NT2/D1 (cell line): ENCODE data around the gene SDK2.

Source experiments
- DNase-seq: peaks from one replicate; pipeline ENCODE4 v3.0.0-alpha.2; 2011; ENCODE audit warnings: low read depth, low spot score
- H3K27me3 ChIP-seq: 2 replicates; pipeline ENCODE4 v1.6.0; 2011; ENCODE audit warnings: mild to moderate bottlenecking; ENCODE audit not compliant: insufficient read length, insufficient read depth
- H3K36me3 ChIP-seq: 2 replicates; pipeline ENCODE4 v1.6.1; 2011; ENCODE audit warnings: mild to moderate bottlenecking, low read length, mixed read lengths; ENCODE audit not compliant: insufficient read depth, insufficient read length
- H3K4me1 ChIP-seq: 2 replicates; pipeline ENCODE4 v1.5.1; 2011; ENCODE audit not compliant: insufficient read depth, insufficient read length
- H3K4me3 ChIP-seq: 2 replicates; pipeline ENCODE4 v1.5.1; 2011; ENCODE audit warnings: low read depth; ENCODE audit not compliant: insufficient read length
- H3K9ac ChIP-seq: 2 replicates; pipeline ENCODE4 v1.6.0; 2011; ENCODE audit warnings: low read depth; ENCODE audit not compliant: insufficient read length
- H3K9me3 ChIP-seq: 2 replicates; pipeline ENCODE4 v1.5.1; 2011; ENCODE audit warnings: mild to moderate bottlenecking, low read length; ENCODE audit not compliant: insufficient read depth
- SUZ12 ChIP-seq: IDR thresholded peaks from 2 replicates; pipeline ENCODE4 v1.6.1; 2011; ENCODE audit not compliant: insufficient read length, insufficient read depth; ENCODE audit errors: extremely low read depth
- YY1 ChIP-seq: IDR thresholded peaks from 2 replicates; pipeline ENCODE4 v1.6.1; 2011; ENCODE audit not compliant: insufficient read length, insufficient read depth
- ZNF274 ChIP-seq: IDR thresholded peaks from 2 replicates; pipeline ENCODE4 v1.6.1; 2011; ENCODE audit warnings: mild to moderate bottlenecking, low read depth, low read length

SDK2 gene

GRCh38 chr17:73384926-73385325 is 259.3 kb downstream of the SDK2 start:
- Histone ChIP-seq H3K9me3 (no peaks in the 10 kb centered on the region), H3K27me3 (peaks cover 2% of the 10 kb centered on the region), H3K9ac (no peak overlapping the region), H3K4me1 (peaks cover 22% of the 10 kb centered on the region), H3K4me3 (no peak overlapping the region), H3K36me3 (peaks cover 36% of the 10 kb centered on the region)
- no peak for DNase-seq
- TF ChIP-seq SUZ12 (no peak), ZNF274 (no peak), YY1 (no peak)

GRCh38 chr17:73380439-73381106 is 263.7 kb downstream of the SDK2 start:
- TF ChIP-seq SUZ12 (no peak), YY1 (no peak), ZNF274 (no peak)
- Histone ChIP-seq H3K4me3 (no peak overlapping the region), H3K4me1 (peaks cover 15% of the 10 kb centered on the region), H3K27me3 (no peaks in the 10 kb centered on the region), H3K9me3 (no peaks in the 10 kb centered on the region), H3K36me3 (peaks cover 37% of the 10 kb centered on the region), H3K9ac (no peak overlapping the region)
- DNase-seq: no peak

GRCh38 chr17:73379826-73380225 is 264.4 kb downstream of the SDK2 start:
- H3K9me3 ChIP-seq: no peaks in the 10 kb centered on the region
- peaks cover 29% of the 10 kb centered on the region for H3K36me3 ChIP-seq
- H3K9ac ChIP-seq: no peak overlapping the region
- no peak for TF ChIP-seq SUZ12
- no peak for TF ChIP-seq YY1
- no peak for TF ChIP-seq ZNF274
- no peaks in the 10 kb centered on the region for H3K27me3 ChIP-seq
- DNase-seq: no peak
- peaks cover 15% of the 10 kb centered on the region for H3K4me1 ChIP-seq
- H3K4me3 ChIP-seq: no peak overlapping the region

- DNase-seq: no peak
- Histone ChIP-seq H3K4me1 (peaks cover 15% of the 10 kb centered on the region), H3K9me3 (no peaks in the 10 kb centered on the region), H3K4me3 (no peak overlapping the region), H3K9ac (no peak overlapping the region), H3K27me3 (no peaks in the 10 kb centered on the region), H3K36me3 (peaks cover 24% of the 10 kb centered on the region)
- TF ChIP-seq YY1 (no peak), SUZ12 (no peak), ZNF274 (no peak)
Measured at GRCh38 chr17:73378974-73379470, 265.2 kb downstream of the SDK2 start.

- H3K27me3 ChIP-seq: no peaks in the 10 kb centered on the region
- no peak overlapping the region for H3K9ac ChIP-seq
- no peak overlapping the region for H3K4me3 ChIP-seq
- no peak for TF ChIP-seq SUZ12
- no peak for TF ChIP-seq ZNF274
- TF ChIP-seq YY1: no peak
- H3K36me3 ChIP-seq: peaks cover 15% of the 10 kb centered on the region
- peaks cover 15% of the 10 kb centered on the region for H3K4me1 ChIP-seq
- no peak for DNase-seq
- no peaks in the 10 kb centered on the region for H3K9me3 ChIP-seq
Measured at GRCh38 chr17:73376636-73377035, 267.6 kb downstream of the SDK2 start.

GRCh38 chr17:73376152-73376551 is 268.1 kb downstream of the SDK2 start:
- no peak for DNase-seq
- Histone ChIP-seq H3K27me3 (no peaks in the 10 kb centered on the region), H3K9ac (no peak overlapping the region), H3K36me3 (peaks cover 15% of the 10 kb centered on the region), H3K4me1 (peaks cover 15% of the 10 kb centered on the region), H3K9me3 (no peaks in the 10 kb centered on the region), H3K4me3 (no peak overlapping the region)
- TF ChIP-seq SUZ12 (no peak), ZNF274 (no peak), YY1 (no peak)

GRCh38 chr17:73371836-73372235 is 272.4 kb downstream of the SDK2 start:
- no peak for DNase-seq
- no peaks in the 10 kb centered on the region for H3K27me3 ChIP-seq

More at GRCh38 chr17:73371836-73372235, 272.4 kb downstream of the SDK2 start:
- no peaks in the 10 kb centered on the region for H3K4me1 ChIP-seq
- H3K9ac ChIP-seq: no peak overlapping the region
- H3K9me3 ChIP-seq: no peaks in the 10 kb centered on the region
- no peak for TF ChIP-seq ZNF274
- H3K36me3 ChIP-seq: peaks cover 12% of the 10 kb centered on the region
- H3K4me3 ChIP-seq: no peak overlapping the region
